Measurements from ENCODE around the gene TIAM2. TPM values are rescaled to one million over a fixed set of nuclear protein-coding genes. Genes with fewer than 3 reads are reported as not detected.
"Not testable (repeated sequence)": the region's sequence is repeated elsewhere in the genome, so short reads cannot be mapped to it uniquely, and the experiment has no call there.

Gene TIAM2
- polyA plus RNA-seq, 3 donors from 2014 or later = 0.28 to 2.3 TPM; not detected in 1

- Mint-ChIP-seq H3K4me3 (no peak overlapping the region), H3K4me1 (no peaks in the 10 kb centered on the region), H3K9me3 (peaks cover 0 to 1% (median 0%) of the 10 kb centered on the region in 6 donors), H3K27me3 (ENCODE audit: low read depth in 3 of 3) (peaks cover 2 to 3% (median 3%) of the 10 kb centered on the region in 3 donors), H3K36me3 (no peaks in the 10 kb centered on the region), H3K27ac (no peak overlapping the region)
- DNase-seq = no peak
Measured at GRCh38 chr6:155115893-155116570, 120.9 kb downstream of the TIAM2 start.

GRCh38 chr6:155116571-155116910 lies 121.4 kb downstream of the TIAM2 start:
- H3K4me3 Mint-ChIP-seq = no peak overlapping the region
- DNase-seq = no peak
- peaks cover 2 to 3% (median 2%) of the 10 kb centered on the region in 3 donors for H3K27me3 Mint-ChIP-seq (ENCODE audit: low read depth in 3 of 3)
- peaks cover 0 to 1% (median 0%) of the 10 kb centered on the region in 6 donors for H3K9me3 Mint-ChIP-seq
- H3K27ac Mint-ChIP-seq = no peak overlapping the region
- no peaks in the 10 kb centered on the region for H3K36me3 Mint-ChIP-seq
- no peaks in the 10 kb centered on the region for H3K4me1 Mint-ChIP-seq

GRCh38 chr6:155117256-155117655 lies 122.1 kb downstream of the TIAM2 start:
- H3K9me3 Mint-ChIP-seq = peaks cover 0 to 1% (median 0%) of the 10 kb centered on the region in 6 donors
- no peaks in the 10 kb centered on the region for H3K4me1 Mint-ChIP-seq
- no peak overlapping the region for H3K4me3 Mint-ChIP-seq
- no peaks in the 10 kb centered on the region for H3K36me3 Mint-ChIP-seq
- DNase-seq = no peak
- H3K27me3 Mint-ChIP-seq (ENCODE audit: low read depth in 3 of 3) = peaks cover 2 to 5% (median 3%) of the 10 kb centered on the region in 3 donors
- no peak overlapping the region for H3K27ac Mint-ChIP-seq

GRCh38 chr6:155117785-155118184 lies 122.7 kb downstream of the TIAM2 start:
- H3K4me3 Mint-ChIP-seq = no peak overlapping the region
- H3K9me3 Mint-ChIP-seq = peaks cover 0 to 1% (median 0%) of the 10 kb centered on the region in 6 donors
- no peaks in the 10 kb centered on the region for H3K4me1 Mint-ChIP-seq
- no peak overlapping the region for H3K27ac Mint-ChIP-seq
- no peak for DNase-seq
- H3K27me3 Mint-ChIP-seq (ENCODE audit: low read depth in 3 of 3) = peaks cover 2 to 5% (median 3%) of the 10 kb centered on the region in 3 donors
- H3K36me3 Mint-ChIP-seq = no peaks in the 10 kb centered on the region

GRCh38 chr6:155119201-155119600 lies 124.1 kb downstream of the TIAM2 start:
- not testable (repeated sequence) for H3K36me3 Mint-ChIP-seq; H3K4me3 Mint-ChIP-seq; DNase-seq; H3K9me3 Mint-ChIP-seq; H3K4me1 Mint-ChIP-seq; H3K27ac Mint-ChIP-seq; H3K27me3 Mint-ChIP-seq (ENCODE audit: low read depth in 3 of 3)

- Mint-ChIP-seq H3K9me3 (peaks cover 0 to 1% (median 0%) of the 10 kb centered on the region in 6 donors), H3K27ac (no peak overlapping the region), H3K36me3 (no peaks in the 10 kb centered on the region), H3K4me3 (no peak overlapping the region), H3K27me3 (ENCODE audit: low read depth in 3 of 3) (peaks cover 0 to 3% (median 2%) of the 10 kb centered on the region in 3 donors), H3K4me1 (no peaks in the 10 kb centered on the region)
- DNase-seq = no peak
Measured at GRCh38 chr6:155120034-155120433, 124.9 kb downstream of the TIAM2 start.

GRCh38 chr6:155121294-155121693 lies 126.2 kb downstream of the TIAM2 start:
- Mint-ChIP-seq H3K27me3 (ENCODE audit: low read depth in 3 of 3) (peaks cover 0 to 3% (median 2%) of the 10 kb centered on the region in 3 donors), H3K36me3 (no peaks in the 10 kb centered on the region), H3K9me3 (peaks cover 0 to 1% (median 0%) of the 10 kb centered on the region in 6 donors), H3K4me3 (no peak overlapping the region), H3K4me1 (no peaks in the 10 kb centered on the region), H3K27ac (no peak overlapping the region)
- no peak for DNase-seq

- Mint-ChIP-seq H3K9me3 (peaks cover 0 to 1% (median 0%) of the 10 kb centered on the region in 6 donors), H3K27me3 (ENCODE audit: low read depth in 3 of 3) (peaks cover 0 to 3% (median 2%) of the 10 kb centered on the region in 3 donors), H3K4me1 (no peaks in the 10 kb centered on the region), H3K27ac (no peak overlapping the region), H3K36me3 (no peaks in the 10 kb centered on the region), H3K4me3 (no peak overlapping the region)
- no peak for DNase-seq
Measured at GRCh38 chr6:155121699-155122098, 126.6 kb downstream of the TIAM2 start.

GRCh38 chr6:155122199-155122950 lies 127.3 kb downstream of the TIAM2 start:
- Mint-ChIP-seq H3K9me3 (peaks cover 0 to 1% (median 0%) of the 10 kb centered on the region in 6 donors), H3K36me3 (no peaks in the 10 kb centered on the region), H3K27ac (no peak overlapping the region), H3K4me1 (no peaks in the 10 kb centered on the region), H3K4me3 (no peak overlapping the region), H3K27me3 (ENCODE audit: low read depth in 3 of 3) (peaks cover 0 to 3% (median 2%) of the 10 kb centered on the region in 3 donors)
- no peak for DNase-seq

GRCh38 chr6:155123520-155123919 lies 128.4 kb downstream of the TIAM2 start:
- no peaks in the 10 kb centered on the region for H3K4me1 Mint-ChIP-seq
- no peak overlapping the region for H3K27ac Mint-ChIP-seq

GRCh38 chr6:155125906-155126305 lies 130.8 kb downstream of the TIAM2 start:
- Mint-ChIP-seq H3K4me3 (no peak overlapping the region), H3K9me3 (no peaks in the 10 kb centered on the region), H3K4me1 (no peaks in the 10 kb centered on the region), H3K36me3 (no peaks in the 10 kb centered on the region), H3K27me3 (ENCODE audit: low read depth in 3 of 3) (peaks cover 0 to 5% (median 0%) of the 10 kb centered on the region in 3 donors), H3K27ac (no peak overlapping the region)
- DNase-seq = no peak

More at GRCh38 chr6:155123520-155123919, 128.4 kb downstream of the TIAM2 start:
- H3K27me3 Mint-ChIP-seq (ENCODE audit: low read depth in 3 of 3) = peaks cover 0 to 5% (median 0%) of the 10 kb centered on the region in 3 donors
- peaks cover 0 to 1% (median 0%) of the 10 kb centered on the region in 6 donors for H3K9me3 Mint-ChIP-seq
- no peak for DNase-seq
- no peak overlapping the region for H3K4me3 Mint-ChIP-seq
- H3K36me3 Mint-ChIP-seq = no peaks in the 10 kb centered on the region

- Mint-ChIP-seq H3K9me3 (no peaks in the 10 kb centered on the region), H3K4me3 (no peak overlapping the region), H3K27ac (no peak overlapping the region), H3K4me1 (no peaks in the 10 kb centered on the region), H3K27me3 (ENCODE audit: low read depth in 3 of 3) (peaks cover 0 to 2% (median 0%) of the 10 kb centered on the region in 3 donors), H3K36me3 (no peaks in the 10 kb centered on the region)
- no peak for DNase-seq
Measured at GRCh38 chr6:155126727-155127439, 131.8 kb downstream of the TIAM2 start.

GRCh38 chr6:155128977-155129376 lies 133.9 kb downstream of the TIAM2 start:
- no peak overlapping the region for H3K27ac Mint-ChIP-seq
- DNase-seq = no peak
- H3K27me3 Mint-ChIP-seq (ENCODE audit: low read depth in 3 of 3) = peaks cover 0 to 2% (median 0%) of the 10 kb centered on the region in 3 donors
- no peaks in the 10 kb centered on the region for H3K4me1 Mint-ChIP-seq
- H3K36me3 Mint-ChIP-seq = no peaks in the 10 kb centered on the region
- no peaks in the 10 kb centered on the region for H3K9me3 Mint-ChIP-seq
- H3K4me3 Mint-ChIP-seq = no peak overlapping the region

- H3K9me3 Mint-ChIP-seq = no peaks in the 10 kb centered on the region
- no peak for DNase-seq
- H3K4me3 Mint-ChIP-seq = no peak overlapping the region
- H3K4me1 Mint-ChIP-seq = no peaks in the 10 kb centered on the region
- no peak overlapping the region for H3K27ac Mint-ChIP-seq
- H3K36me3 Mint-ChIP-seq = no peaks in the 10 kb centered on the region
- H3K27me3 Mint-ChIP-seq (ENCODE audit: low read depth in 3 of 3) = peaks cover 0 to 2% (median 0%) of the 10 kb centered on the region in 3 donors
Measured at GRCh38 chr6:155129744-155130143, 134.6 kb downstream of the TIAM2 start.

Data from immature natural killer cell (primary cell).